SKM-1 treated with dmso at 0.1 percent for 144 hours (cell line): Measurements from ENCODE around the gene CAPS.
A peak's percentile ranks its signal among the peaks of the same experiment; 100 is the strongest.

Experiments used
- DNase-seq: peaks from one replicate; lab custom pipeline; 2025; ENCODE audit not compliant: unreplicated experiment; lab: John Stamatoyannopoulos, UW

CAPS gene

GRCh38 chr19:5932609-5933262 is 18.7 kb downstream of the CAPS start:
- DNase-seq: no peak

DNA sequence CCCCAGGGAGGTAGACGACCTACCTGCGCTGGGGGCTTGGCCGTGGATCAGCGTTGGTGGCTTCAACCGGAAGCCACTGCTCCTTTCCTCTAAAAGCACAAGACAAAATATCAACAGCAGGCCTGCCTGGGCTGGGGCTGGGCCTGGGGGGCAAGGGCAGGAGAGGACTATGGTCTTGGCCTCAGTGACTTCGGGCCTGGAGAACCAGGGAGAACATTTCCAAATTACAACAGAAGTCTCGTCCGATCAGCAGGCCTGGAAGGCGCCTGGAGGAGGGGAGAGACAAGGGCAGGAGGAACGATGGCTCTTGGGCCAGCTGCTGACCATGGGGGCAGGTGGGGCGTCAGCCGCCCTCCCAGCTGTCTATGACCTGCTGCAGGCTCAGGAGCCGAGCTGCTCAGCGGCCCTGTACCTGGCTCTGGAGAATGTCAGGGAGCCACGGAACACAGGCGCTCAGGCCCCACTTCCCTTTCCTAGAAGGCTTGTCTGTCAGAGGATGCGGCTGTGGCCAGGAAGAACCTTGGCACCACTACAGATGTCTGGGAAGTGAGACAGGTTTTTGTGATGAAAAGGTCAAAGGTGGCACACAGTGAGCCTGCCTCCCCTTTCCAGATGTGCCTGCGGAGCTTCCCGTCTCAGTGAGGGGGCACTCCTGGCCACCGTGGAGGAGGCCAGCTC is 19.5 kb downstream of the CAPS start:
- no peak for DNase-seq

DNA sequence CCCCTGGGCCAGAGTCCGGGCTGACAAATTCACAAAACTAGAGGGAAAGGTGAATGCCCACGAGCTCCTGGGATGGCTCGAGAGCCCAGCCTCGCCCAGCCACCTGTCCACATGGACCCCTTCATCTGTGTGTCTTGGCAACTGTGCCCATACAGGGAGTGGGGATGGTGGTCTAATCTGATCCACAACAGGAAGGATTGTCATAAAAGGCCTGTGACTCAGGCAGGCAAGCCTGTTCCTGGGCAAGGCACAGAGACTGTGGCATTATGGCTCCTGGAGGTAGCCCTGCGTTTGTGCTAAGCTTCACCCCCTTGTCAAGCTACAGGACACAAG is 20.0 kb downstream of the CAPS start:
- no peak for DNase-seq

DNA sequence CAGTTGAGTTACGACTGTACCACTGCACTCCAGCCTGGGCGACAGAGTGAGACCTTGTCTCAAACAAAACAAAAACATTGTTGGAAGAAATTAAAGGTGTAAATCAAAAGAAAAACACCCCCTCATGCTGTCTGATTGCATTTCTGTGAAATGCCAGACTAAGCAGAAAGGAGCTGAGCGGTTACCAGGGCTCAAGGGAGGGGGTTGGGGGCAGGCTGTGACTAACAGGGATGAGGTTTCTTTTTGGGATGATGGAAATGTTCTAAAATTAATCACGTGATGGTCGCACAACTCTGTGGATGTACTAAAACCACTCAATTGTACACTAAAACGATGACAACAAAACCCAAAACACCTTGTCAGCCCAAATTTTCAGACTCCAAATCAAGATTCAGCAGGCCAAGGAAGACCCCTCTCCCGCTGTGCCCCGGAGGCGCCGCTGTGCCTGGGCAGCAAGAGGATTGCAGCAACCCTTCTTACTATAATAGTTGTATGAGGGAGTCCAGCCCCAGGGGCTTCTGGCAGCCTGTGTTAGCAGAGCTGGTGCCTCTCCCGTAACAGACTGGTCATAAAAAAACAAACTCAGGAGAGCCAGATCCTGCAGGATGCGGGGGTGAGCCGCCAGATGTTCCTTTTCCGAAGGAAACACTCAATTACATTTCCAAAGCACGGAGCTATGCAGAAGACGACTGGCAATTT is 20.9 kb downstream of the CAPS start:
- no peak for DNase-seq

- DNase-seq: no peak
Observed at GRCh38 chr19:5935473-5936291, 21.6 kb downstream of the CAPS start.

DNA sequence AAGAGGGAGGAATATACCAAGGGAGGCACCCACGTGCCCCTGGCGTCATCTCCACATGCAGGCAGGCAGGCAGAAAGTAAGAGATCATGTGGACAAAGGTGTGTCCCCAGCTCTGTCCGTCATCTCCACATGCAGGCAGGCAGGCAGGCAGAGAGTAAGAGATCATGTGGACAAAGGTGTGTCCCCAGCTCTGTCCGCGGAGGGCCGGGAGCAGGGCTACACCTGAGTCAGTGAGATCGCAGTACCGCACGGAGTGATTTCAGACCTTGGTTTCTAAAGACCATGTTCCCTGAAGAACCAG is 22.2 kb downstream of the CAPS start:
- DNase-seq: no peak

DNA sequence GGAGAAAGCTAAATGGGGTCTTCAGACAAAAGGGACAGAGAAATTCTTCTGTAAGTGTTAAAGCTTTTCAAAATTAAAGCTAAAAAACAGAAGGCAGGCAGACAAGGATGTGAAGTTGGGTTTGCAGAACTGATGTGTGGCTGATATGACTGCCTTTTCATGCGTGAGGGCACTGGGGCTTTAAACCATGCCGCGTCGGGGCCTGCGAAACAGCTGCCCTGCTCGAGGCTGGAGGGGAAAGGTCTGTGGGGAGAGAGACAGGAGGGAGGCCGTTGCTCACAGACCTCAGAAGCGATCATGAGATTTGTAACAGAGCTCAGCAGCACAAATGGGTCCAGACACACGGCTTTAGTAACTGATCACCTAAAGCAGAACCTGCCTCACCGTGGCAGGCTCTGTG is 23.5 kb downstream of the CAPS start:
- no peak for DNase-seq

- DNase-seq: no peak
Observed at GRCh38 chr19:5940260-5941208, 26.5 kb downstream of the CAPS start.

DNA sequence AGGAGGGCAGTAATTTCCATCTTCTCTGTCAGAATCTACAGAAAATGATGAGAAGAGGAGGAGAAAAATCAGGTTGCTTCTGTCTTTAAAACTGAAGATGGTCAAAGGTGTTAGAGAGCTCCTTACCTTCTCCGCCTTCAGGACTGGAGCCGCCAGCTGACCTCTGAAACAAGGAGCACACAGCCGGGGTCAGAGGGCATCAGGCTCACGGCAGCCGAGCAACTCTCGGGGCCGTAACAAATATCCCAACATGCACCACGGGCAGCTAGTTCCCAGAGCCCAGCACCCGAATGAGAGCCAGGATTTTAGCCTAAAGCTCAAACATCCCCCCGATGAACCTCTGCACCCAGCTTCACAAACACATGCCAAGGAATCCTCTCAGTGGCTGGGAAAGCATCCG is 27.6 kb downstream of the CAPS start:
- no peak for DNase-seq

GRCh38 chr19:5943045-5943444 is 29.0 kb downstream of the CAPS start:
- no peak for DNase-seq

- DNase-seq: no peak
Observed at GRCh38 chr19:5943623-5944022, 29.6 kb downstream of the CAPS start.

DNA sequence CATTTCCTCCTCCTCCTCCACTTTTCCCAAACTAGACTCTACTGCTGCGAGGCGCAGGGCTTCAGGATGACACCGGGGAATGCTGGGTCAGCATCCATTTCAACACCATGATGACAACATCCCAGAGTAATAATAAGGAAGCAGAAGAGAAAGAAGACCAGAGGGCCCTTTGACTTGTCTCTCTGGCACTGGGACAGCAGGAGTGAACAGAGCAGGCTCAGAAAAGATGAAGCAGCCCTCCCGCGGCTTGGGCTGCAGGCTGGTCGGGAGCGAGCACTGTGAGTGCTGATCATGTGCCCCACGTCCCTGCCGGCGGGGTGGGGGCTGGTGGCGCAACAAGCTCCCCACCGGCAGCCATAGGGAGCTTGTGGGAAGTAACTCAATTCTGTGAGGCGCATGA is 33.4 kb downstream of the CAPS start:
- peak; percentile 11 for DNase-seq

- no peak for DNase-seq
Observed at GRCh38 chr19:5948752-5949564, 34.9 kb downstream of the CAPS start.

DNA sequence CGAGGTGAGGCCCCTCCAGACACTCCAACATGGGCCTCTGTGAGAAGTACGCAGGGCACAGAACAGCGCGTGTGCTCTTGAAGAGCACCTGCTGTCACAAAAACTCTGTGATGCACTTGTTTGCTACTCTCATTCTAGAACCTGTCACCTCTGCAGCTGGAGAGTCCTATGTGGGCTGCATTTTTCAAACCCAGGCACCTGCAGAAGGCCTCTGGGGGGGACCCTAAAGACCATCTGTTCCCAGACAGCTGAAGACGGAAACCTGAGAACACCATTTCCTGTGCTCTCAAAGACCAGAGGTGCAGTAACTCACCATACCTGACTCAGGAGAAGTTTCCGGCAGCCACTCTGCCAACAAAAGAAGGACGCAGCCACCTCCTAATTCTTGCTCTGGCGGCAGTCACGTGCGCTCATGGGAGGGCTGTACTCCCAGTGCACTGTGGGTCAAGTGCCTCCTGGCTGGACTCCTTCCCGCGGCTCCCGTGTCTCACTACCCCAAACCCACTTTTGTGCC is 35.8 kb downstream of the CAPS start:
- DNase-seq: no peak

DNA sequence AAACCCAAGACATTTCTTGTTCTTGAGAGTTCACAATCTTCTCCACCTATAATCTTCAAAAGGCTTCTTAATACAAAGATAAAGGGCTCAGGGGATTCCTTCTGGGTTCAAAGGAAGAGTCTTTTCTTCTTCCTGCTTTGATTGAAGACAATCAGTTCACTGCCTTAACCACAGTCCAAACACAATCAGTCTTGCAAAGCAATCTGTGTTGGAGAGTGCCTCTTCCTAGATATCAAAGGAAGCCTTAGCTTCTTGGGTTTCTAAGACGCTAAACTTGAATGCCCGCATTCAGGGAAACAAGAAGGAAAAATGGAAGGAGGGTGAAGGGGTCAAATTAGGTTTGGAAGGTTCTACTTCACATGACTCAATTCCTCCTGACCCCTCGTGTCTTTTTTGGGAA is 36.7 kb downstream of the CAPS start:
- DNase-seq: no peak

- no peak for DNase-seq
Observed at GRCh38 chr19:5951338-5951861, 37.3 kb downstream of the CAPS start.

DNA sequence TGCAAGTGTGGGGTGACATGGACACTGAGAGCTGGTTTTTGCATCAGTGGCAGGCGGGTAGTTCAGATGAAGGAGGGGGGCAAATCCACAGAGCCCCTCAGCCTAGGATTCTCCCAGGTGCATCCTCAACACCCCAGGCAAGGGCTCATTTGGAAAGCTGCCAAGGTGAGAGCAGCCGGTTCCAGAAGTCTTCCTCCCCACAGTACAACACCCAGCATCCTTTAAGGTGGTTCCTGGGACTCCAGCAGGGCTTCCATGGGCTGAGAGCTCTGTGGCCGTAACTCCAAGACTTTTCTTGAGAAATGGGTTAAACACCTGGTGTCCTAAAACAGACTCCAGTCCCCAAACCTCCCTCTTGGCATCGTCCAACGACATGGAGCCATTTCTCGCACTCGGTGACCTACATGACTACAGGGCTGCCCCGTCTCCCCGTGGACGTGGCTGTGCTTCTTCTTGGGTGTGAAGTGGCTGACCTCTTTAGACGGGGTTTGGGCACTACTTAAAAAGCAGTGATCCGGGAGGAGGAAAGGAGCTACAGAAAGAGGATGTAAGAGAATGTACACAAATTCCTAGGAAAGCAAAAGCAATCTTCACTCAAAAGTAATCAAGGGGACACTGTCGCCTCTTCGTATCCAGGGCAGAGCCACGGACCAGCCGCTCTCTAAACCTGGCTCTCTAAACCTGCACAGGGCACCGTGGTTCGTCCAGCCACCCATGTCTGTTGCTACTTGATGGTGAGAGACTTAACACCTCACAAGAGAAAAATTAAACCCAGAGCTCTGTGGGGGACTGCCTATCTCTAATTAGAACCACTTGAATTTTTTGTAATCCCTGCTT is 38.4 kb downstream of the CAPS start:
- DNase-seq: no peak

GRCh38 chr19:5953030-5953589 is 39.1 kb downstream of the CAPS start:
- DNase-seq: no peak
